GM12892 (cell line): Measurements from ENCODE around the gene ARID5B.

Experiments
- POLR2A ChIP-seq: IDR thresholded peaks from 2 replicates; pipeline ENCODE4 v1.6.1; 2011; ENCODE audit warnings: low read depth, low read length, control low read depth
- POLR2AphosphoS5 ChIP-seq: IDR thresholded peaks from 2 replicates; pipeline ENCODE4 v1.6.1; 2011; ENCODE audit warnings: low read depth, low read length, control low read depth
- TAF1 ChIP-seq: IDR thresholded peaks from 2 replicates; pipeline ENCODE4 v1.6.1; 2011; ENCODE audit warnings: low read depth, mild to moderate bottlenecking, control low read depth, low read length, borderline replicate concordance

DNA sequence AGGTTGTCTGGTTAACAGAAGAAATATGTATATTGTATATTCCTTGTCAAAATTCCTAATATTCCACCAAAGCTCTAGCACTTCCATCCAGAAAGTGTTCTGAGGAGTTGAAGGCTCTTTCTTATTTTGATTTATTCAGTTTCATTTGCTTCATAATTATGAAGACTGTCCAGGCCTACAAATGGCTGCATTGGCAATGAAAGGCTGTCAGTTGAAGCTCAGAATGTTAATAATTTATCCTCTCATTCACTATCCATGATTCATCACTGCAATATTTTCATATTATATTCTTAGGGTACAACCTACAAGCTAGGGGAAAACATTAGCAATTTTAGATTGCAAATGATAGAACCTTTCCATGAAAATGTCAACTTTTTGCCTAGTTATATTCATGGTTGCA is 57.3 kb downstream of the ARID5B start:
- TF ChIP-seq TAF1 (no peak), POLR2A (no peak), POLR2AphosphoS5 (no peak)
